Measurements from ENCODE around the gene BCL2L13. TPM values are rescaled to one million over a fixed set of nuclear protein-coding genes. Genes with fewer than 3 reads are reported as not detected.
A peak's percentile ranks its signal among the peaks of the same experiment; 100 is the strongest.

Gene BCL2L13
- total RNA-seq, 2 experiments from 2014 or later: 8.1 to 10.0 TPM

GRCh38 chr22:17733466-17733865, 94.9 kb downstream of the BCL2L13 start:
- no peak overlapping the region for H3K4me3 Mint-ChIP-seq

GRCh38 chr22:17734187-17734586, 95.6 kb downstream of the BCL2L13 start:
- Mint-ChIP-seq H3K9me3 (no peaks in the 10 kb centered on the region), H3K27ac (peak overlapping the region; percentile 69), H3K4me1 (ENCODE audit: low read depth) (peaks cover 9% of the 10 kb centered on the region), H3K4me3 (no peak overlapping the region), H3K27me3 (no peaks in the 10 kb centered on the region), H3K36me3 (ENCODE audit: low read depth) (peaks cover 69% of the 10 kb centered on the region)
- DNase-seq: peak in 3 of 14 experiments; percentile 8 to 28 (median 15)
- intact Hi-C loops (cut with DNase I, micrococcal nuclease): no loop called here
- H3K27me3 ChIP-seq (ENCODE audit: control insufficient read depth in 1 of 2, insufficient read depth in 2 of 2, low read length in 2 of 2): no peaks in the 10 kb centered on the region
- H3K36me3 ChIP-seq (ENCODE audit: insufficient read depth, low read length): peaks cover 59% of the 10 kb centered on the region
- POLR2A ChIA-PET: no interaction called here
- H3K4me1 ChIP-seq (ENCODE audit: insufficient read depth, low read length): peaks cover 4% of the 10 kb centered on the region
- TF ChIP-seq CTCF (IDR thresholded peaks at IDR 0.05): no peak
- CTCF ChIA-PET: interaction anchor here (1.3 kb wide), 1 partner anchor 8 kb away, joined by 4 read pairs; no protein-coding TSS in a partner anchor
- ATAC-seq (ENCODE audit: poor library complexity): no peak
- peak overlapping the region in 1 of 2 donors; percentile 38 for H3K27ac ChIP-seq (ENCODE audit: low read depth in 1 of 2, low read length in 2 of 2)
- no peak overlapping the region for H3K4me3 ChIP-seq (ENCODE audit: low read length)
- H3K9me3 ChIP-seq (ENCODE audit: control insufficient read depth in 1 of 2, insufficient read depth in 1 of 2, low read length in 2 of 2): no peaks in the 10 kb centered on the region

More at GRCh38 chr22:17733466-17733865, 94.9 kb downstream of the BCL2L13 start:
- intact Hi-C loops (cut with DNase I, micrococcal nuclease): no loop called here
- DNase-seq: no peak
- Histone ChIP-seq H3K27ac (ENCODE audit: low read depth in 1 of 2, low read length in 2 of 2) (peak overlapping the region in 1 of 2 donors; percentile 38), H3K36me3 (ENCODE audit: insufficient read depth, low read length) (peaks cover 52% of the 10 kb centered on the region), H3K4me3 (ENCODE audit: low read length) (no peak overlapping the region), H3K27me3 (ENCODE audit: control insufficient read depth in 1 of 2, insufficient read depth in 2 of 2, low read length in 2 of 2) (no peaks in the 10 kb centered on the region), H3K9me3 (ENCODE audit: control insufficient read depth in 1 of 2, insufficient read depth in 1 of 2, low read length in 2 of 2) (no peaks in the 10 kb centered on the region), H3K4me1 (ENCODE audit: insufficient read depth, low read length) (peaks cover 4% of the 10 kb centered on the region)
- Mint-ChIP-seq H3K27me3 (no peaks in the 10 kb centered on the region), H3K36me3 (ENCODE audit: low read depth) (peaks cover 70% of the 10 kb centered on the region), H3K27ac (peak overlapping the region; percentile 69), H3K4me1 (ENCODE audit: low read depth) (peaks cover 9% of the 10 kb centered on the region), H3K9me3 (no peaks in the 10 kb centered on the region)
- CTCF ChIA-PET: interaction anchor here (1.3 kb wide), 1 partner anchor 9 kb away, joined by 4 read pairs; no protein-coding TSS in a partner anchor
- POLR2A ChIA-PET: no interaction called here
- no peak for ATAC-seq (ENCODE audit: poor library complexity)
- TF ChIP-seq CTCF (IDR thresholded peaks at IDR 0.05): no peak

GRCh38 chr22:17738386-17739128, 100.0 kb downstream of the BCL2L13 start:
- H3K9me3 Mint-ChIP-seq: no peaks in the 10 kb centered on the region
- intact Hi-C loops (cut with DNase I, micrococcal nuclease): no loop called here
- H3K4me1 ChIP-seq (ENCODE audit: insufficient read depth, low read length): peaks cover 12% of the 10 kb centered on the region
- peaks cover 12% of the 10 kb centered on the region for H3K4me1 Mint-ChIP-seq (ENCODE audit: low read depth)
- H3K36me3 ChIP-seq (ENCODE audit: insufficient read depth, low read length): peaks cover 71% of the 10 kb centered on the region
- H3K27me3 ChIP-seq (ENCODE audit: control insufficient read depth in 1 of 2, insufficient read depth in 2 of 2, low read length in 2 of 2): no peaks in the 10 kb centered on the region
- TF ChIP-seq CTCF (IDR thresholded peaks at IDR 0.05): no peak
- DNase-seq (no peak), ATAC-seq (ENCODE audit: poor library complexity) (no peak)
- no peaks in the 10 kb centered on the region for H3K9me3 ChIP-seq (ENCODE audit: control insufficient read depth in 1 of 2, insufficient read depth in 1 of 2, low read length in 2 of 2)
- H3K27me3 Mint-ChIP-seq: no peaks in the 10 kb centered on the region
- H3K4me3 Mint-ChIP-seq: no peak overlapping the region
- H3K36me3 Mint-ChIP-seq (ENCODE audit: low read depth): peaks cover 65% of the 10 kb centered on the region
- POLR2A ChIA-PET: no interaction called here
- no peak overlapping the region for H3K4me3 ChIP-seq (ENCODE audit: low read length)
- H3K27ac Mint-ChIP-seq: no peak overlapping the region
- CTCF ChIA-PET: no interaction called here
- no peak overlapping the region for H3K27ac ChIP-seq (ENCODE audit: low read depth in 1 of 2, low read length in 2 of 2)

Measured in CD4-positive, alpha-beta T cell (primary cell).